Measurements from ENCODE around the gene PRPF6. TPM values are rescaled to one million over a fixed set of nuclear protein-coding genes. Genes with fewer than 3 reads are reported as not detected.

PRPF6 gene
- total and polyA plus RNA-seq, 2 of the 13 experiments (the other 11 are each of a cell fraction or from before 2014, with no cell fraction given), result 63.7 to 101 TPM

GRCh38 chr20:64065974-64066343 lies 85.0 kb downstream of the PRPF6 start (continued):
- TF ChIP-seq ZBTB39 (CRISPR knock-in tag; IDR thresholded peaks at IDR 0.05), result no peak
- peak; percentile 59; the same call in 1 of the 2 replicates for TF ChIP-seq RXRB (CRISPR knock-in tag; IDR thresholded peaks at IDR 0.05; ENCODE audit: borderline replicate concordance)
- TF ChIP-seq FOXM1 (CRISPR knock-in tag; IDR thresholded peaks at IDR 0.05), result no peak
- no peak for TF ChIP-seq ETV5 (CRISPR knock-in tag; IDR thresholded peaks at IDR 0.05; ENCODE audit: borderline replicate concordance)
- TF ChIP-seq ZNF350 (CRISPR knock-in tag; IDR thresholded peaks at IDR 0.05; ENCODE audit: borderline replicate concordance, low read depth), result no peak
- TF ChIP-seq ZSCAN22 (CRISPR knock-in tag; IDR thresholded peaks at IDR 0.05), result no peak
- TF ChIP-seq ZFY (CRISPR knock-in tag; IDR thresholded peaks at IDR 0.05), result no peak
- no peak for TF ChIP-seq CEBPZ (IDR thresholded peaks at IDR 0.05; ENCODE audit: low read length)
- TF ChIP-seq, protein P1, sequence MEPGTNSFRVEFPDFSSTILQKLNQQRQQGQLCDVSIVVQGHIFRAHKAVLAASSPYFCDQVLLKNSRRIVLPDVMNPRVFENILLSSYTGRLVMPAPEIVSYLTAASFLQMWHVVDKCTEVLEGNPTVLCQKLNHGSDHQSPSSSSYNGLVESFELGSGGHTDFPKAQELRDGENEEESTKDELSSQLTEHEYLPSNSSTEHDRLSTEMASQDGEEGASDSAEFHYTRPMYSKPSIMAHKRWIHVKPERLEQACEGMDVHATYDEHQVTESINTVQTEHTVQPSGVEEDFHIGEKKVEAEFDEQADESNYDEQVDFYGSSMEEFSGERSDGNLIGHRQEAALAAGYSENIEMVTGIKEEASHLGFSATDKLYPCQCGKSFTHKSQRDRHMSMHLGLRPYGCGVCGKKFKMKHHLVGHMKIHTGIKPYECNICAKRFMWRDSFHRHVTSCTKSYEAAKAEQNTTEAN (CRISPR knock-in tag; conservative IDR thresholded peaks at IDR 0.05), result no peak
- TF ChIP-seq MLXIP (CRISPR knock-in tag; IDR thresholded peaks at IDR 0.05; ENCODE audit: borderline replicate concordance), result no peak
- TF ChIP-seq, protein P2, sequence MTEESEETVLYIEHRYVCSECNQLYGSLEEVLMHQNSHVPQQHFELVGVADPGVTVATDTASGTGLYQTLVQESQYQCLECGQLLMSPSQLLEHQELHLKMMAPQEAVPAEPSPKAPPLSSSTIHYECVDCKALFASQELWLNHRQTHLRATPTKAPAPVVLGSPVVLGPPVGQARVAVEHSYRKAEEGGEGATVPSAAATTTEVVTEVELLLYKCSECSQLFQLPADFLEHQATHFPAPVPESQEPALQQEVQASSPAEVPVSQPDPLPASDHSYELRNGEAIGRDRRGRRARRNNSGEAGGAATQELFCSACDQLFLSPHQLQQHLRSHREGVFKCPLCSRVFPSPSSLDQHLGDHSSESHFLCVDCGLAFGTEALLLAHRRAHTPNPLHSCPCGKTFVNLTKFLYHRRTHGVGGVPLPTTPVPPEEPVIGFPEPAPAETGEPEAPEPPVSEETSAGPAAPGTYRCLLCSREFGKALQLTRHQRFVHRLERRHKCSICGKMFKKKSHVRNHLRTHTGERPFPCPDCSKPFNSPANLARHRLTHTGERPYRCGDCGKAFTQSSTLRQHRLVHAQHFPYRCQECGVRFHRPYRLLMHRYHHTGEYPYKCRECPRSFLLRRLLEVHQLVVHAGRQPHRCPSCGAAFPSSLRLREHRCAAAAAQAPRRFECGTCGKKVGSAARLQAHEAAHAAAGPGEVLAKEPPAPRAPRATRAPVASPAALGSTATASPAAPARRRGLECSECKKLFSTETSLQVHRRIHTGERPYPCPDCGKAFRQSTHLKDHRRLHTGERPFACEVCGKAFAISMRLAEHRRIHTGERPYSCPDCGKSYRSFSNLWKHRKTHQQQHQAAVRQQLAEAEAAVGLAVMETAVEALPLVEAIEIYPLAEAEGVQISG (CRISPR knock-in tag; IDR thresholded peaks at IDR 0.05), result no peak
- no peak for TF ChIP-seq ZNF337 (CRISPR knock-in tag; IDR thresholded peaks at IDR 0.05; ENCODE audit: borderline replicate concordance, low read depth)
- TF ChIP-seq ISX (CRISPR knock-in tag; conservative IDR thresholded peaks at IDR 0.05), result no peak
- TF ChIP-seq ZNF850 (CRISPR knock-in tag; conservative IDR thresholded peaks at IDR 0.05), result no peak
- TF ChIP-seq RFX3 (CRISPR knock-in tag; IDR thresholded peaks at IDR 0.05), result no peak
- 0 out of 2 replicates have a peak, but pooled peaks have one; percentile 0 for TF ChIP-seq NFATC3 (CRISPR knock-in tag; IDR thresholded peaks at IDR 0.05)
- TF ChIP-seq SATB2 (CRISPR knock-in tag; IDR thresholded peaks at IDR 0.05), result no peak

Data from HepG2 (cell line).